Upper lobe of left lung (tissue), 4 donors: ENCODE measurements around the gene ARL4A.

ENCODE experiments used
- EP300 ChIP-seq, 4 donors: sonication (generic); formaldehyde crosslinking; IDR thresholded peaks; one replicate each; pipeline ENCODE4 v1.5.1; 2017; ENCODE audit warnings: antibody characterized with exemption in 4 of 4, control low read depth in 2 of 4
- POLR2AphosphoS5 ChIP-seq, 2 donors: sonication (generic); formaldehyde crosslinking; IDR thresholded peaks; one replicate each; pipeline ENCODE4 v1.5.1; 2017; ENCODE audit warnings: antibody characterized with exemption in 2 of 2
- TF ChIP-seq, protein P1 (sequence below), 6 experiments: fragments of 450-650 bp in 4 of 6; fragments of 200-600 bp in 2 of 6; sonication (generic) in 2 of 6; IDR thresholded peaks; one replicate each; pipeline ENCODE4 v1.5.1; 2016 to 2019; ENCODE audit warnings: antibody characterized with exemption in 6 of 6

DNA sequence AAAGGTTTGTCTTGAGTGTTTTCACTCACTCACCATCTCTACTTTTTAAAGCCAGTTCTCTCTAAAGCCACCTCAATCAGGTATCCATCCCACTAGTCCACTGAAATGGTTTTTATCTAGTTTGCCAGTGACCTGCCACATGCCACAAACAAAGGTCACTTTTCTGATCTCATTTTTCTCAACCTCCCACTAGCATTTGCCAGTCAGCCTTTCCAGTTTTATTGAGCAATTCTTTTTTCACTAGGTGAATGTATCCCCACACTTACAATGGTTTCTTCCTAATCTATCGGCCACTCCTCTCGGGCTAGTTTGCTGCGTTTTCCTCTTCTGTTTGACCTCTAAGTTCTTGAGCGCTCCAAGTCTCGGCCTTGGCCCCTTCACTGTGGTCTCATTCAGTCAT is 44.9 kb upstream of the ARL4A start:
- TF ChIP-seq, protein P1, sequence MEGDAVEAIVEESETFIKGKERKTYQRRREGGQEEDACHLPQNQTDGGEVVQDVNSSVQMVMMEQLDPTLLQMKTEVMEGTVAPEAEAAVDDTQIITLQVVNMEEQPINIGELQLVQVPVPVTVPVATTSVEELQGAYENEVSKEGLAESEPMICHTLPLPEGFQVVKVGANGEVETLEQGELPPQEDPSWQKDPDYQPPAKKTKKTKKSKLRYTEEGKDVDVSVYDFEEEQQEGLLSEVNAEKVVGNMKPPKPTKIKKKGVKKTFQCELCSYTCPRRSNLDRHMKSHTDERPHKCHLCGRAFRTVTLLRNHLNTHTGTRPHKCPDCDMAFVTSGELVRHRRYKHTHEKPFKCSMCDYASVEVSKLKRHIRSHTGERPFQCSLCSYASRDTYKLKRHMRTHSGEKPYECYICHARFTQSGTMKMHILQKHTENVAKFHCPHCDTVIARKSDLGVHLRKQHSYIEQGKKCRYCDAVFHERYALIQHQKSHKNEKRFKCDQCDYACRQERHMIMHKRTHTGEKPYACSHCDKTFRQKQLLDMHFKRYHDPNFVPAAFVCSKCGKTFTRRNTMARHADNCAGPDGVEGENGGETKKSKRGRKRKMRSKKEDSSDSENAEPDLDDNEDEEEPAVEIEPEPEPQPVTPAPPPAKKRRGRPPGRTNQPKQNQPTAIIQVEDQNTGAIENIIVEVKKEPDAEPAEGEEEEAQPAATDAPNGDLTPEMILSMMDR (IDR thresholded peaks at IDR 0.05) = no peak
- no peak for TF ChIP-seq POLR2AphosphoS5 (IDR thresholded peaks at IDR 0.05)
- TF ChIP-seq EP300 (IDR thresholded peaks at IDR 0.05) = no peak
